Naive thymus-derived CD4-positive, alpha-beta T cell (primary cell): ENCODE data around the gene CD52. TPM values are rescaled to one million over a fixed set of nuclear protein-coding genes. Genes with fewer than 3 reads are reported as not detected.
A peak's percentile ranks its signal among the peaks of the same experiment; 100 is the strongest.

ENCODE experiments used
- ATAC-seq: fragments of 150-1000 bp; cut with Tn5 transposase; 2 replicates; pipeline ENCODE4 v1.10.0; 2021; ENCODE audit warnings: mild to moderate bottlenecking, moderate library complexity
- CTCF ChIA-PET: fragments of 350-600 bp; sonication (Branson Sonifier 250); formaldehyde crosslinking; loops from one replicate; lab custom pipeline; 2021; ENCODE audit warnings: antibody characterized with exemption; lab: Charles Lee
- POLR2A ChIA-PET: fragments of 350-600 bp; sonication (Branson Sonifier 250); formaldehyde crosslinking; loops from one replicate; lab custom pipeline; 2021; ENCODE audit warnings: antibody characterized with exemption, inconsistent platforms; lab: Charles Lee
- DNase-seq, 9 donors: peaks; one replicate each; pipeline versions ENCODE4 v3.0.0 to v3.0.0-alpha.2; 2020 to 2022; ENCODE audit warnings: mixed read lengths in 1 of 9
- H3K27ac ChIP-seq: one replicate; pipeline ENCODE4 v1.7.0; 2013; ENCODE audit warnings: mild to moderate bottlenecking, low read depth, low read length, moderate library complexity
- H3K27me3 ChIP-seq, 2 donors: one replicate each; pipeline ENCODE4 v1.7.0; 2013; ENCODE audit warnings: low read length in 2 of 2, mild to moderate bottlenecking in 2 of 2, moderate library complexity in 2 of 2; ENCODE audit not compliant: control insufficient read depth in 2 of 2, insufficient read depth in 2 of 2
- H3K36me3 ChIP-seq, 3 experiments: 1 replicate in 2 of 3; 2 replicates in 1 of 3; pipeline ENCODE4 v1.7.0; 2013; ENCODE audit warnings: low read length in 3 of 3, mild to moderate bottlenecking in 3 of 3, moderate library complexity in 1 of 3; ENCODE audit not compliant: insufficient read depth in 3 of 3, control insufficient read depth in 2 of 3
- H3K4me1 ChIP-seq, 2 donors: one replicate each; pipeline ENCODE4 v1.7.0; 2013; ENCODE audit warnings: low read length in 2 of 2, mild to moderate bottlenecking in 2 of 2, moderate library complexity in 1 of 2; ENCODE audit not compliant: control insufficient read depth in 2 of 2, insufficient read depth in 2 of 2
- H3K4me3 ChIP-seq: 2 replicates; pipeline ENCODE4 v1.7.0; 2013; ENCODE audit warnings: mild to moderate bottlenecking, low read length
- H3K9me3 ChIP-seq, 3 experiments: 1 replicate in 2 of 3; 2 replicates in 1 of 3; pipeline ENCODE4 v1.7.0; 2013; ENCODE audit warnings: low read length in 3 of 3; ENCODE audit not compliant: control insufficient read depth in 2 of 3
- H3K27ac Mint-ChIP-seq, 9 donors: one replicate each; pipeline ENCODE4 v1.8.0; 2020 to 2022; ENCODE audit warnings: mixed read lengths in 9 of 9, mild to moderate bottlenecking in 8 of 9, moderate library complexity in 5 of 9, inconsistent platforms in 2 of 9
- H3K27me3 Mint-ChIP-seq, 5 donors: one replicate each; pipeline ENCODE4 v1.8.0; 2021 to 2022; ENCODE audit warnings: mixed read lengths in 5 of 5, mild to moderate bottlenecking in 1 of 5
- H3K36me3 Mint-ChIP-seq, 5 donors: one replicate each; pipeline ENCODE4 v1.8.0; 2020 to 2022; ENCODE audit warnings: mixed read lengths in 5 of 5, mild to moderate bottlenecking in 3 of 5, inconsistent platforms in 1 of 5
- H3K4me1 Mint-ChIP-seq, 7 donors: one replicate each; pipeline ENCODE4 v1.8.0; 2020 to 2022; ENCODE audit warnings: mixed read lengths in 7 of 7, mild to moderate bottlenecking in 3 of 7, inconsistent platforms in 1 of 7
- H3K4me3 Mint-ChIP-seq, 10 donors: one replicate each; pipeline ENCODE4 v1.8.0; 2020 to 2022; ENCODE audit warnings: mild to moderate bottlenecking in 10 of 10, mixed read lengths in 10 of 10, moderate library complexity in 6 of 10, inconsistent platforms in 2 of 10
- H3K9me3 Mint-ChIP-seq, 11 donors: one replicate each; pipeline ENCODE4 v1.8.0; 2020 to 2022; ENCODE audit warnings: mixed read lengths in 11 of 11, mild to moderate bottlenecking in 4 of 11, inconsistent platforms in 1 of 11, moderate library complexity in 1 of 11
- intact Hi-C, 2 donors: fragments of 100-400 bp; cut with micrococcal nuclease; formaldehyde crosslinking; loops; one replicate each; pipeline ENCODE4 v1.15.1; 2023
- polyA plus RNA-seq, 2 donors: library from polyadenylated mRNA; unstranded; fragments of 300-500 nt; fragmentation: Illumina TruSeq; gene quantifications; one replicate each; pipeline ENCODE4 v1.2.3, GENCODE V29; 2021
- total RNA-seq, 6 experiments: library from RNA in 5 of 6; stranded (reverse) in 5 of 6; gene quantifications; 1 replicate in 5 of 6; 2 replicates in 1 of 6; pipeline ENCODE4 v1.2.3 and lab custom pipeline; 2021 to 2026

CD52 gene
- total and polyA plus RNA-seq, 7 experiments from 2014 or later, result 719 to 8,133 (median 1,178) TPM

GRCh38 chr1:26353210-26353859 is 35.6 kb downstream of the CD52 start:
- Histone ChIP-seq H3K27me3 (no peaks in the 10 kb centered on the region), H3K36me3 (no peaks in the 10 kb centered on the region), H3K4me3 (no peak overlapping the region), H3K4me1 (peaks cover 0 to 1% of the 10 kb centered on the region in 2 donors), H3K9me3 (no peaks in the 10 kb centered on the region), H3K27ac (no peak overlapping the region)
- no peak for DNase-seq
- H3K27ac Mint-ChIP-seq, result no peak overlapping the region
- H3K4me3 Mint-ChIP-seq, result no peak overlapping the region
- intact Hi-C loops, result no loop called here
- no peaks in the 10 kb centered on the region for H3K36me3 Mint-ChIP-seq
- ATAC-seq, result no peak
- ChIA-PET CTCF (no interaction called here), POLR2A (interaction anchor here (0.6 to 0.9 kb wide), 3 partner anchors 17 to 805 kb away, joined by 3 read pairs; no protein-coding TSS in a partner anchor)
- H3K27me3 Mint-ChIP-seq, result peaks cover 0 to 3% (median 0%) of the 10 kb centered on the region in 5 donors
- H3K9me3 Mint-ChIP-seq, result no peaks in the 10 kb centered on the region
- peaks cover under 1 to 14% (median under 1%) of the 10 kb centered on the region in 7 donors for H3K4me1 Mint-ChIP-seq

DNA sequence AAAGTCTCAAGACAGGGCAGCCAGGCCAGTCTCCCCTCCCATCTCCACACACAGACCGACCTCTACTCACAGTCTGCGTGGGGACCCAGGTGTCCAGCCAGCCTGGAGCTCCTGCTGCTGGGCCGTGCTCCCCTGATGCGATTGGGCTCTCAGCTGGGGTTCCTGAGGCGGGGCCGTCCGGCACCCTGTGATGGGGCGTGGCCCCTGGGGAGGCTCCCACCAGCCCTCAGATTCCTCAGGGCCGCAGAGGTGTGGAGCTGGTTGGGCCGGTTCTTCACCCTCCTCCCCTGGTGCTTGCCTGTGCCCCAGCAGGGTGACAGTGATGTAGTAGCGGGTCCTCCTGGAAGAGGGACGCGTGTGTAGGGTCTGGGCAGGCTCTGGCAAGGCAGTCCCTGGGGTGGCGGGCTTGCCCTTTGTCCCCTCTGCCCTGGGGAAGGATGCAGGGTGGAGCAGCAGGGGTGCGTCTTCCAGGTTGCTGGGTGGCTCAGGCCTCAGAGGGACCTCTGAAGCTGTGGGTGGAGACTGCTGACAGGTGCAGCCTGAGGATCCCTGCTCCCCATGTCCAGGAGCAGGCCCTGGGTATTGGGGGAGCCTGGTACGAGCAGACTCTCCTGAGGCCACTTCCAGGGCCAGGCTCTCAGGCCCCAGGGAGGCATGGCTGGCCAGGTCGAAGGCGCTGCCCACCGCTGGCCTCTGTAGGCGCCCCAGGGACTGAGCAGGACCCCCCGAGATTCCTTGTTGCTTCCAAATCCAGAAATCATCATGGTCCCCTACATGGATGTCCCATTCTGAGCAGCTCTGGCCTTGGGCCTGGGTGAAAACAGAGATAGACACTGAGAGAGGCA is 36.4 kb downstream of the CD52 start, which contains the start of gene CRYBG2:
Gene CRYBG2 (minus strand): TSS at position 155 of the 845 bp plus-strand sequence. CDS start 7,473 bp downstream, outside the sequence.
- peaks cover 8 to 10% of the 10 kb centered on the region in 2 donors for H3K4me1 ChIP-seq
- CTCF ChIA-PET, result no interaction called here
- peaks cover 0 to 6% (median 6%) of the 10 kb centered on the region in 5 donors for H3K27me3 Mint-ChIP-seq
- DNase-seq, result no peak
- H3K9me3 Mint-ChIP-seq, result no peaks in the 10 kb centered on the region
- H3K27ac ChIP-seq, result no peak within 1 kb of the TSS
- peaks cover 9 to 22% (median 9%) of the 10 kb centered on the region in 7 donors for H3K4me1 Mint-ChIP-seq
- intact Hi-C loops, result no loop called here
- no peaks in the 10 kb centered on the region for H3K36me3 Mint-ChIP-seq
- POLR2A ChIA-PET, result interaction anchor here (0.7 to 1.6 kb wide), 4 partner anchors 10 to 39 kb away, joined by 3 to 4 read pairs (median 3); no protein-coding TSS in a partner anchor
- H3K4me3 Mint-ChIP-seq, result no peak within 1 kb of the TSS
- ATAC-seq, result no peak
- H3K36me3 ChIP-seq, result no peaks in the 10 kb centered on the region
- no peak within 1 kb of the TSS for H3K27ac Mint-ChIP-seq
- H3K9me3 ChIP-seq, result no peaks in the 10 kb centered on the region
- no peak within 1 kb of the TSS for H3K4me3 ChIP-seq
- H3K27me3 ChIP-seq, result no peaks in the 10 kb centered on the region

GRCh38 chr1:26354972-26355371 is 37.2 kb downstream of the CD52 start:
- no peak overlapping the region for H3K4me3 ChIP-seq
- intact Hi-C loops, result no loop called here
- Mint-ChIP-seq H3K27ac (no peak overlapping the region), H3K36me3 (no peaks in the 10 kb centered on the region), H3K9me3 (no peaks in the 10 kb centered on the region), H3K4me1 (peaks cover 13 to 29% (median 16%) of the 10 kb centered on the region in 7 donors), H3K4me3 (no peak overlapping the region), H3K27me3 (peaks cover 0 to 12% (median 6%) of the 10 kb centered on the region in 5 donors)
- H3K4me1 ChIP-seq, result peaks cover 14 to 15% of the 10 kb centered on the region in 2 donors
- no peaks in the 10 kb centered on the region for H3K9me3 ChIP-seq
- DNase-seq (no peak), ATAC-seq (no peak)
- H3K36me3 ChIP-seq, result no peaks in the 10 kb centered on the region
- H3K27ac ChIP-seq, result no peak overlapping the region
- ChIA-PET POLR2A (interaction anchor here (1.2 to 1.6 kb wide), 2 partner anchors 9 to 14 kb away, joined by 3 to 4 read pairs; no protein-coding TSS in a partner anchor), CTCF (no interaction called here)
- H3K27me3 ChIP-seq, result no peaks in the 10 kb centered on the region

GRCh38 chr1:26356106-26356505 is 38.3 kb downstream of the CD52 start:
- Histone ChIP-seq H3K36me3 (no peaks in the 10 kb centered on the region), H3K4me3 (no peak overlapping the region), H3K9me3 (no peaks in the 10 kb centered on the region), H3K27ac (no peak overlapping the region), H3K27me3 (no peaks in the 10 kb centered on the region), H3K4me1 (peaks cover 22 to 24% of the 10 kb centered on the region in 2 donors)
- POLR2A ChIA-PET, result no interaction called here
- intact Hi-C loops, result no loop called here
- peak overlapping the region in 3 of 9 donors; percentile 57 to 82 (median 66) for H3K27ac Mint-ChIP-seq
- H3K4me3 Mint-ChIP-seq, result no peak overlapping the region
- ATAC-seq (no peak), DNase-seq (no peak)
- H3K4me1 Mint-ChIP-seq, result peaks cover 17 to 37% (median 26%) of the 10 kb centered on the region in 7 donors
- CTCF ChIA-PET, result no interaction called here
- no peaks in the 10 kb centered on the region for H3K36me3 Mint-ChIP-seq
- no peaks in the 10 kb centered on the region for H3K9me3 Mint-ChIP-seq
- peaks cover 6 to 20% (median 12%) of the 10 kb centered on the region in 5 donors for H3K27me3 Mint-ChIP-seq

DNA sequence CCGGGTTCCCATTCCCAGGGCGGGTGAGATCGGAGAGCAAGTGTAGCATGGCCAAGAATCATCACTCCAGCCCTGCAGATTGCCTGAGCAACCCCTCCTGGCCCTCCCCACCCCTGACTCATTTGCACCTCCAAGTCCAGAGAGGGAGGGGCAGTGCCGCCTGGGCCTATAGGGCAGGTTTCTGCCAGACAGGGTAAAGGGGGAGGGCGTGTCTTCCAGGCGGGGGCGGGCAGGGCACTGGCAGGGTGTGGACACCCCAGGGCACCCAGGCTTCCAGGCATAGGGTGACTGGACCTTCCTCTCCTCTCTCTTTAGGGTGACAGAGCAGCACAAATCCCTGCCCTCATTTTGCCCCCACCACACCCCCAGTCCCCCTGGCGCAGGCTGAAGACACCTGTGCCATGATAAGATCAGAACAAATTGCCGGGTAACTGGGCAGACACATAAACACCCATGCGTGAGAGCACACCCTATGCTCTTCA is 39.4 kb downstream of the CD52 start:
- Histone ChIP-seq H3K9me3 (no peaks in the 10 kb centered on the region), H3K4me1 (peaks cover 22 to 24% of the 10 kb centered on the region in 2 donors), H3K27ac (no peak overlapping the region), H3K4me3 (no peak overlapping the region), H3K27me3 (no peaks in the 10 kb centered on the region), H3K36me3 (no peaks in the 10 kb centered on the region)
- POLR2A ChIA-PET, result no interaction called here
- Mint-ChIP-seq H3K9me3 (no peaks in the 10 kb centered on the region), H3K4me1 (peaks cover 19 to 37% (median 30%) of the 10 kb centered on the region in 7 donors), H3K4me3 (no peak overlapping the region), H3K27me3 (peaks cover 7 to 25% (median 16%) of the 10 kb centered on the region in 5 donors), H3K27ac (no peak overlapping the region), H3K36me3 (no peaks in the 10 kb centered on the region)
- CTCF ChIA-PET, result interaction anchor here (1.8 kb wide), 1 partner anchor 14 kb away, joined by 4 read pairs; no protein-coding TSS in a partner anchor
- DNase-seq, result no peak
- no peak for ATAC-seq
- intact Hi-C loops, result no loop called here
